Measurements from ENCODE around the gene LTBP3.
A peak's percentile ranks its signal among the peaks of the same experiment; 100 is the strongest.

The LTBP3 gene

DNA sequence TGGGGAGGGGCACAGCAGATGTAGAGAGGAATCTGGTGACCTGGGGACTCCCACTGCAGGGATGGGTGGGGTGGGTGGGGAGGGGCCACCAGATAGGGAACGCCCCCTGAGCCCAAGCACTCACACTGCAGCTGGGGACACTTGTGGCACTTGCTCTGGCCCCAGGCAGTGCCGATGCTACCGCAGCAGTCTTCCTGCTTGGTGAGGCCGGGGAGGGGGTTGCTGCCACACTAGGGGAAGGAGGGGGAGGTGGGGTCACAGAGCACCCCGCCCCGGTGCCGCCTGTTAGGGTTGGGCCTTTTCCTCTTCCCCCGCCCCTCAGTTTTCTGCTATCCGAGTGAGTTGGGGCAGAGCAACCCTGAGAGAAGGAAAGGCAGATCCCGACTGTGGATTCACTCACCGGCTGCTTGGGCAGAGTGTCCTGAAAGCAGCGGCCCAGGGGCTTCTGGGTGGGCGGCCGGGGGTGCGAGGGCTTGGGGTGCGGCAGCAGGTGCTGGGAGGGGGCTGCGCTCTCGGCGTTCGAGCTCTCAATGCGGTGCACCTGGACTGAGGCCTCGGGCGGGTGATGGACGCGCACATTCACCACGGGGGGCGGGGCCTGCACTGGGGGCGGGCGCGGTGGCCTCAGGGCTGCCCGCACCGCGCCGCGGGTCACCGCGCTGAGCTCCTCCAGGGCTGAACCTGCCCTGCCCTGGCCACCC, 4.7 kb downstream of the LTBP3 start:
- DNase-seq: peak; percentile 76

DNA sequence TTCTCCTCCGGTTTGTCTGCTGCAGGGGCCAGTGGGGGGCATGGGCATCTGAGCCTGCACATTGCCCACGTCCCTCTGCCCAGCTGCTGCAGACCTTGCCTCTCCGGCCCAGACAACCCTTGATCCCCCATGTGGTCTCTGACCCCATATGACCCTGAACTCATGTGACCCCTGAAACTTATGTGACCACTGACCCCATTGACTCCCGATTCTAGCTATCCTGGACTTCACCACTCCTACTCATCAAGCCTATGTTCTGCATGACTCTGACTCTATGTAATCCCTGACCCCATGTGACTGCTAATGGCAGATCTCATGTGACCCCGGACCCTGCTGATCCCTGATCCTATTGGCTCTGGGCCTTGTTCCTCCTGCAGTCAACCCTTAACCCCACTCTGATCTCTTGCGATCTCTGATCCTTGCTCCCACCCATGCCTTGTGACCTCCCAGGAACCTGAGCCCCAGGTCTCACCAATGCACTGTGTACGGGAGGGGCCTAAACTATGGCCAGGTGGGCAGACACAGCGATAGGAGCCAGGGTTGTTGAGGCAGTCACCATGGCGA, 5.7 kb downstream of the LTBP3 start:
- no peak for DNase-seq

DNA sequence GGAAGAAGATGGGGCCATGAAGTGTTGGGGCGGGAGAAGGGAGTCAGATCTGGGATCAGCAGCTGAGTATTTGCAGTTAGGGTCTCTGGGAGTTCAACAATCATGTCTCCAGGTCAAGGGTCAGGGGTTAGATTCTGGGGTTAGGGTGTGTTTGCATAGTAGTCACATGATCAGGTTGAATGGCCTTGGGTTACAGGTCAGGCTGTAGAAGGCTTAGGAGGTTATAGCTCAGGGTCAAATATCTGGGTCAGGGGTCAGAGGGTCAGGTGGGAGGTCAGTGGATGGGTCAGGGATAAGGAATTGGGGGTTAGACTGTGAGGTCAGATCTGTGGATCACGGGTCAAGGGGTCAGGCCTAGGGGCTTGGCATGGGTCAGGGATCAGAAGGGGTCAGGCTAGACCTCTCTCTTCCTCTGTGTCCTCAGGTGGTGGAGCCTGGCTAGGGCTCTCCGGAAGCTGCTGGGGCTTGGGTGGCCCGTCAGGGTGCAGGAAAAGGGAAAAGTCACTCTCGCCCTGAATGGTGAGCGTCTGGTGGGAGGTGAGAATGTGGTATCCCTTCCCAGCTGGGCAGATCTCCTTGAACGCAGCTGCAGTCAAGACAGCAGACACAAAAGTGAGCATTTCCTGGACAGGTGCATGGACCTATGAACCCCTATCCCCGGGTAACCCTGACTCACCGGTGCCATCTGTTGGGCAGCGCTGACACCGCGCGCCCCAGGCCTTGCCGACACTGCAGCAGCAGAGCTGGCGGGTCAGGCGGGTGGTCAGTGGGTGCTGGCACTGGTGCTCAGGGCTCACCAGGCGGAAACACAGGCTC, 6.4 kb downstream of the LTBP3 start:
- DNase-seq: peak; percentile 74

DNA sequence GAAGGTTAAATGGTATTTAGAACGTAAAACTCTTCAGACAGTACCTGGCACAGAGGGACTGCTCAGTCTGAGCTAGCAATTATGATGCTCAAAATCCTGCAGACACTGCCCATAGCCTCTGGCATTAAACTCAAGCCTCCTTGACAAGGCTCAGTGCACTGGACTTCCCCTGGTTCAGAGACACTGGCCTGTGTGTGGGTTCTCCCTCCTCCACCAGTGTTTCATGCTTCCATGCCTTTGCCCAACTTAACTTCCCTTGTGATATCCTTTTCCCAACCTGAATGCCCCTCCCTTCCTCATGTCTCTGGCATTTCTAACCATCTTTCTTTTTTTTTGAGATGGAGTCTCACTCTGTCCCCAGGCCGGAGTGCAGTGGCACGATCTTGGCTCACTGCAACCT, 9.1 kb downstream of the LTBP3 start:
- DNase-seq: no peak

DNA sequence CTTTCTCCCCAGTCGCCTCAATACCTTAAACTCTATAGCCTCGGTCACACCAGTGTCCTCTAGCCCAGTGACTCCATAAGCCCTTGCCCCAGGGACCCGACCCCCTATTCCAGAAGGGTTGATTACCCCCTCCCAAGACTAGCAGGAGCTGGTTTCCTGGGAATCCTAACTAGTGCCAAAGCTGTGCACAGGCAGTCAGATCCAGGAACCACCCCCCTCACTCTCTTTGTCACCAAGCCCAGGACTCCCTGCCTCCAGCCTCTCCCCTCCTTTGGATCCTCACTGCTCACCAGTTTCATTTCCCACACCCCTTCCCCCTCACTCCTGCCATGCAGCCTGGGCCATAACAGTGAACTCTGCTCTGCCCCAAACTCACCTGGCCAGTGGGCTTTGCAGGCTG, 9.8 kb downstream of the LTBP3 start:
- no peak for DNase-seq

DNA sequence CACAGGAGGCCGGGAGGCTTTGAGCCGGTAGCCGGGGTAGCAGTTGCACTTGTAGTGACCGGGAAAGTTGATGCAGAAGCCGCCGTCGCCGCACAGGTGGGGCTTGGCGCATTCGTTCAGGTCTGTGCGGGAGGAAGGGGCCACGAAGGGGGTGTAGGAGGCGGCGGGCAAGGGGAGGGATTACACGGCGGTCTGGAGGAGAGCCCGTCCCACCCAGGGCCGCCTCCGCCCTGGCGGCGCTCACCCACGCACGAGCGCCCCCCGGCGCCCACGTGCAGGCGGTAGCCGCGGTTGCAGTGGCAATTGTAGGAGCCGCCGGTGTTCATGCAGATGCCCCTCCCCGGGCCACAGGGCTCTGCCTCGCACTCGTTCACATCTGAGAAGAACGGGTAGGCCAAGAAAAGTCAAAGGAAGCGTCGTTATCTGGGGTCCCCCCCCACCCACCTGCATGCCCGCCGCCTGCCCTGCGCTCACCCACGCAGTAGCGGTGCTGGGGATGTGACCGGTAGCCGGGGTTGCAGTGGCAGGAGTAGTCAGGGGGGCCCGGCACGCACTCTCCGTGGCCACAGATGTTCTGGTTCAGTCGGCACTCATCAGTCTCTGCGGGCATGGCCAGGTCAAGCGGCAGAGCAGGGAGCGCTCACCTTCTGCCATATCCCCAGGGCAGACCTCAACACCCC, 10.6 kb downstream of the LTBP3 start:
- no peak for DNase-seq

DNA sequence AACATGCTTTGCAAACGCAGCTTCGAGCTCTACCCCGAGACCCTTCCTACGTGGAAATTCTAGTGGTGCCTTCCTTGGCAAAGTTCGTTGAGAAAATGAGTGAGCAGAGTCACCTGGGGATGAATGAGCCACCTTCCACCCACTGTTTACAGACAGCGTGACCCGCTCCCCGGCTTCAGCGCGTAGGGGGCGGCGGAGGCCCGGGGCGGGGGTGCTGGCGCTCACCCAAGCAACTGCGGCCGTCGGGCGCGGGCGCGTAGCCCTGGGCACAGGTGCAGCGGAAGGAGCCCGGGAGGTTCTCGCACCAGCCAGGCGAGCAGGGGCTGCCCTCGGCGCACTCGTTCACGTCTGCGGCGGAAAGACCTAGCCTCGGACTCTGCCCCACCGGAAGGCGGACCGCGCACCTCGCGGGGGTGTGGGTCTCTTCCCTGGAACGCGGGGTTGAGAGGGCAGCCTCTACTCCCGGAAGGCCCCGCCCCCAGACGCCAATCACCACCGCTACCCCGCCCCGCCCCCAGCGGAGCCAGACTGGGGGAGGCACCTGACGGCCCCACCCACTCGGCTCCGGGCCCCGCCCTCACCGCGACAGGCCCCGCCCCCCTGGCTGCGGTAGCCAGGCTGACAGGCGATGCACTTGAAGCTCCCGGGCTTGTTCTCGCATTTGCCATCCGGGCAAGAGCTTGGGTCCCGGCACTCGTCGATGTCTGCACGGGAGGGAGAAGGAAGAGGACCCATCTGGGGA, 11.8 kb downstream of the LTBP3 start:
- DNase-seq: peak; percentile 98

DNA sequence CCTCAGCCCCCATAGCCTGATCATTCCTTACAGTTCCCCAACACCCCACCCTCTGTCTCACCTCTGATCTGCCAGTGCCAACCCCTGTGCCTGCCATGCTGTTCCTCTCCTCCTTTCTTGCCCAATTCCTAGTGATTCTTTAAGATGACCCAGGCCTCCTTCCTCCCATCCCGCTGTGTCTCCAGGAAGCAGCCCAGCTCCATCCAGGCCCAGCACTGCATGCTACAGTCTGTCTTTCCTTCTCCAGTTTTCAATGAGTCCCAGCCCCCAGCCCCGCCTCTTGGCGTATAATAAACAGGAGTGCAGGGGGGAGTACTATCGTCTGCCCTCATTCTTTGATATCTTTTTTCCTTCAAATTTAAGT, 12.3 kb downstream of the LTBP3 start:
- DNase-seq: no peak

DNA sequence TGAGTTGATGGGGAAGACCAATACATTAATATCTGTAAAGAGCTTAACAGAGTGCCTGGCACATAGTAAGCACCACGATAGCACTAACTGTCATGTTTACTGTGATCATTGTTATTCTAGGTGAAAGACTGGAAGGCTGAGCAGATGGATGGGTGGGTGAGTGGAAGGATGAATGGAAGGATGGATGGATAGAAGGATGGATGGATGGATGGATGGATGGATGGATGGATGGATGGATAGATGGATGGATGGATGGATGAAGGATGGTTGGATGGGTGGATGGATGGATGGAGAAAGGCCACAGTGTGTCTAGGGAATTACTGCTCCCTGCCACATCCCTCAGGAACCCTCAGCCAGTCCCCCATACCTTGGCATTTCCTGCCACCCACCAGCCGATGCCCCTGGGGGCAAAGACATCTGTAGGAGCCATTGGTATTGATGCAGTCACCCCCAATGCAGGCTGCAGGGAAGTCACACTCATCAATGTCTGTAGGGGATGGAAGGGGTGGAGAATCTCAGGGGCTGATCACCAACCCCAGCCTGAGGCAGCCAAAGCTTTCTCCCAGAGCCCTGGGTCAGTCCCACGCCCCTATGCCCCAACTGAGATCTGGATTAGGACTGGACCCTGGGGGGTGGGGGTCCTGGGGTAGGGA, 15.3 kb downstream of the LTBP3 start:
- no peak for DNase-seq

DNA sequence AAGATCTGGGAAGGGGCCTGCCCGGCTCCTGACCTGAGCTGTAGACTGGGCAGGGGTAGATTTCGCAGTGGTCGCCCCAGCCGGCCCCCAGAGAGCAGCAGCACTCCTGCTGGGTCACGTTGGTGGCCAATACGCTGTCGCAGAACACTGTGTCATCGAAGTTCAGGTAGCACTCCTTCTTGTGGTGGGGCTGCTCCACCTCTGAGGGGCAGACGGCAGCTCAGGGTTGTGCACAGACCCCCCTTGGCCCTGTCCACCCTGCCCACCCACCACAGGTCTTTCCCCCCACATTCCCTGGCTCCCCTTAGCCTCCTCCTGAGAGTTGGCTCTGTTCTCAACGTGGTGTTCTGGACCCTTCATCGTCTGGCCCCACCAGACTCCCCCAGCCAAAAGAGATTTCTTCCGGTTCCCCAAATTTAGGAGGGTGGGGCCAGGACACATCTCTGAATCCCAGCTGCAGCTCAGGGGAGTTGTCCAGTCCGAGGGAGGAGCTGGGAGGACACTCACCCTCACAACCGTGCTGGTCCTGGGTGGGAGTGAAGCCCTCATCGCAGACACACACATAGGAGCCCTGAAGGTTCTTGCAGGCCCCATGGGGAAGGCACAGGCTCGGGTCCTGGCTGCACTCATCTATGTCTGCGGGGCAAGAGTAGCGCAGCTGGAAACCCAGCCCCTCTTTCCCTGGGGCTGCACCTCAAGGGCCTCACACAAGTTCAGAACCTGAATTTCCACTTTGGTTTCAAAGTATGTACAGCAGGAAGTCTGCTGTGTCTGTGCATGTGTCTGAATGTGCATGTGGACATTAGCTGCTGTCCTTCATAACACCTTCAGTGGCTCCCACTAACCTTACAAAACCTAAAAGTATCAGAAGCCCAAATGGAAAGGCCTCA, 16.8 kb downstream of the LTBP3 start:
- no peak for DNase-seq

DNA sequence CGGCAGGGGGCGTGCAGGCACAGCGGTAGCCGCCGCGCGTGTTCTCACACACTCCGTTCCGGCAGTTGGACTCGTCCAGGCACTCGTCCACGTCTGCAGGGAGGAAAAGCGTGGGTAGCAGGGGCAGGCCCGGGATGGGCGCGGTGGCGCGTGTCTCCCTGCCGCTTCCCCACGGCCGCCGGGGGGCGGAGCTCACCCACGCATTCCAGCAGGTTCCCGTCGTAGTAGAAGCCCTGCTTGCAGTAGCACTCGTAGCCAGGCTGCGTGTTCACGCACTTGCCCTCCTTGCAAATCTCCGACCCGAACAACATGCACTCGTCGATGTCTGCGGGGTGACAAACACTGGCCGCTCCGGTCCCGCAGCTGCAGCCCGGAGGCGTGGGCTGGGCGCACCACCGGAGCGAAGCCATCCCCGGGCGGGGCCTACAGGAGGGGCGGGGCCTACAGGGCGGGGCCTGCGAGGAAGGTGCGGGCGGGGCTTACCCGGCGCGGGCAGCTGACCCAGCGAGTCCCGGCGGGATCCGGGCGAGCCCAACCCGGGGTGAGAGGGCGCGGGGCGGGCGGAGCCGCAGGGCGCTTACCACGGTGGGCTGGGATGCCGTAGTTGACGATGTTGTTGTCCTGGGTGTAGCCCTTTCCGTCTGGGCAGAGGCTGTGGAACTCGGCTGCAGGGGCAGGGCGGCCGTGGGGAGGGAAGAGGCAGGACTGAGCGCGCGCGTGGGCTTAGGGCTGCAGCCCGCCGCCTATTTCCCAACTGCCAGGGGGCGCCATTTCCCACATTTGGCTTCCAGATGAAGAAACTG, 17.7 kb downstream of the LTBP3 start:
- peak; percentile 94 for DNase-seq

DNA sequence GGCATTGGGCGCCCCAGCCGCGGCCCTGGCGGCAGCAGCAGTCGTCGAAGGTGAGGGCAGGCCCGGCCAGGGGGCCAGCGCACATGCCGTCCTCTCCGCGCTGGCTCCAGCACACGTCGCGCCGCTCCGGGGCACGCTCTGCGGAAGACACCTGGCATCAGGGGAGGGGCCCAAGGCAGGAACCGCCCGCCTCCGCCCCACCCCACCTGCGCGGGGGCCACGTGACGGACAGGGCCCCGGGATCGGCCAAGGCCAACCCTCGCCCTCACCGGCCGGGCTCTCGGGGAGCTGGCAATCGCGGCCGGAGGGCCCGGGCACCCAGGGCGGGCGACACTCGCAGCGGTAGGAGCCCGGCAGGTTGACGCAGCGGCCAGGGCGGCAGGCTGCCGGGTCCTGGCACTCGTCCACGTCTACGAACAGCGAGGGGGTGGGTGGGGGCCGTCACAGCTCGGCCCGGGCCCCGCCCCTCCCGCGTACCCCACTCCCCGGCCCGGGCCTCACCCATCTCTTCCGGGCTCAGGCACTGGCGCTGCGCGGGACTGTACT, 18.3 kb downstream of the LTBP3 start:
- DNase-seq: no peak

DNA sequence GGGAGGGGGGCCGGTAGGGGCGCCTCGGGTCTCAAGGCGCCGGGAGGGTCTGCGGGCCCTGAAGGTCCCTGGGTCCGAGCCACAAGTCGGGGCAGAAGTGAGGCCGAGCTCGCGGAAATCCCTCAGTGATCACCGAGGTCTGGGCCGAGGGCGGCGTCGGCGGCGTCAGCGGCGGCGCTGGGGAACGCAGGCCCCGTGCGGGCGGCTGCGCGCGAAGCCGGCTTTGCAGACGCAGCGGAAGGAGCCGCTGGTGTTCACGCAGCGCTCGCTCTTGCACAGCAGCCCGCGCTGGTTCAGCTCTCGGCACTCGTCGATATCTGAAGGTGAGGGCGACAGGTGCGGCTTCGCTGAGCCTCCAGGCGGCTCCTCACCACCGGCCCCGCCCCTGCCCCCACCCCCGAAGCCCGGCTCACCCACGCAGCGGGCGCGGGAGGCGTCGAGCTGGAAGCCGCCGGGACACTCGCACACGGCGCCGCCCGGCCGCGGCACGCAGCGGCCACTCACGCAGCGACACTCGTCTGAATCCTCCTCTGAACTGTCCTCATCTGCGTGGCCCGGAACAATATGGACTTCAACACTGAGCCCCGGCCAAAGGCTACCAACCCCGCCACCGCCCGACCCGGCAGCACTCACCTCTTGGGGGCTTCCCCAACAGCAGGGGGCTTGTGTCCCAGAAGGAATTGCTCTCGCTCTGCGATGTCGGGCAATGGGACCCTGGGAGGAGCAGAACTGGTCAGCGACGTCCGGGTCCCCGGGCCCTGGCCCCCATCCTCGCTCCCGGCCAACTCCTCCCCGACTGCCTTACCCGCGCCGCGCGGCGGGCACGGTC, 19.0 kb downstream of the LTBP3 start:
- DNase-seq: no peak

DNA sequence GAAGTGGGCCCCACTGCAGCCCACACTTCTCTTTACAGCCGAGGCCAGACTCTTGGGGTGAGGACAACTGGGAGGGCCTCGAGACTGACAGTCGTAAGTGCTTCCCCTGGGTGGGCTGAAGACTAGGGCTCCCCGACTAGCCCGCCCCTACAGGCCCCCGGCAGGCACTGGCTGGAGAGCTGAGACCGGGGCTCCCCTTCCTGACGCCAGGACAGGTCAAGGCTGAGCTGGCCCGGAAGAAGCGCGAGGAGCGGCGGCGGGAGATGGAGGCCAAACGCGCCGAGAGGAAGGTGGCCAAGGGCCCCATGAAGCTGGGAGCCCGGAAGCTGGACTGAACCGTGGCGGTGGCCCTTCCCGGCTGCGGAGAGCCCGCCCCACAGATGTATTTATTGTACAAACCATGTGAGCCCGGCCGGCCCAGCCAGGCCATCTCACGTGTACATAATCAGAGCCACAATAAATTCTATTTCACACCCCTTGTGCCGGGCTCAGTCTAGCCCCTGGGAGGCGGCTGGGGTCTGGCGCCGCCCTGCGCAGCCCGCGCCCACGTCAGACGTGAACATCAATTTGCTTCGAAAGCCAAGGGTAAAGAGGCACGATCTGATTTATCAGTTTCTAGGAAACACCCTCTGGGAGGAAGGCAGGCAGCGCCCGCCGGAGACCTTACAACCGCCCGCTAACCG, 19.8 kb downstream of the LTBP3 start:
- DNase-seq: no peak

DNA sequence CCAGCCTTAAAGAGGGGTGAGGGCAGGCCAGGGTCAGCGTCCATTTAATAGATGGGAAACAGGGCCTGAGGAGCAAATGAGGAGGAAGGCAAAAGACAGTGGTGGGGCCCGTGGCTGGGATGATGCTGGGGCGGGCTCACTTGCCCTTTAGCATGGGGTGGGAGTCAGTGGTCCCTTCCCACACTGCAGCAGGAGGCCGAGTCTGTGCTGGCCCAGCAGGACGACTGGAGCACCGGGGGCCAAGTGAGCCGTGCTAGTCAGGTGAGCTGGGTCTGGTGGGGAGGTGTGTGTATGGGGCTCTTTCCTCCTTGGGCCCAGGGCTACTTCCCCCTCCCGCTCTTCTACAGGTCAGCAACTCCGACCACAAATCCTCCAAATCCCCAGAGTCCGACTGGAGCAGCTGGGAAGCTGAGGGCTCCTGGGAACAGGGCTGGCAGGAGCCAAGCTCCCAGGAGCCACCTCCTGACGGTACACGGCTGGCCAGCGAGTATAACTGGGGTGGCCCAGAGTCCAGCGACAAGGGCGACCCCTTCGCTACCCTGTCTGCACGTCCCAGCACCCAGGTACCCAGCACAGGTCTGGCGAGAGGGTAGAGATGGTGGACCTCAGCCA, 20.4 kb downstream of the LTBP3 start:
- no peak for DNase-seq

DNA sequence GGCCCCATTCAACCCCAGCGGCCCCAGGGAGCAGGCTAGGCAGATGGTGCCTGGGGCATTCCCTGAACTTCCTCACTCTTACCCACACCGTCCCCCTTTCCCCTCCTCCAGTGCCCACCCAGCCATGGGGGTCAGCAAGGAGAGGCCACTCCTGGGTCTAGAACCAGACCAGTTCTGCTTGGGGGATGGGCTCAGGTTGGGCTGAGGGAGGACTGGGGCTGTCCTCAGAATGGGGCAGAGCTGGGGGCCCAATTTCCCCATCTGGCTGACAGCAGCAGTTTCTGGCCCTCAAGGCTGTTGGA, 20.9 kb downstream of the LTBP3 start:
- DNase-seq: no peak

DNA sequence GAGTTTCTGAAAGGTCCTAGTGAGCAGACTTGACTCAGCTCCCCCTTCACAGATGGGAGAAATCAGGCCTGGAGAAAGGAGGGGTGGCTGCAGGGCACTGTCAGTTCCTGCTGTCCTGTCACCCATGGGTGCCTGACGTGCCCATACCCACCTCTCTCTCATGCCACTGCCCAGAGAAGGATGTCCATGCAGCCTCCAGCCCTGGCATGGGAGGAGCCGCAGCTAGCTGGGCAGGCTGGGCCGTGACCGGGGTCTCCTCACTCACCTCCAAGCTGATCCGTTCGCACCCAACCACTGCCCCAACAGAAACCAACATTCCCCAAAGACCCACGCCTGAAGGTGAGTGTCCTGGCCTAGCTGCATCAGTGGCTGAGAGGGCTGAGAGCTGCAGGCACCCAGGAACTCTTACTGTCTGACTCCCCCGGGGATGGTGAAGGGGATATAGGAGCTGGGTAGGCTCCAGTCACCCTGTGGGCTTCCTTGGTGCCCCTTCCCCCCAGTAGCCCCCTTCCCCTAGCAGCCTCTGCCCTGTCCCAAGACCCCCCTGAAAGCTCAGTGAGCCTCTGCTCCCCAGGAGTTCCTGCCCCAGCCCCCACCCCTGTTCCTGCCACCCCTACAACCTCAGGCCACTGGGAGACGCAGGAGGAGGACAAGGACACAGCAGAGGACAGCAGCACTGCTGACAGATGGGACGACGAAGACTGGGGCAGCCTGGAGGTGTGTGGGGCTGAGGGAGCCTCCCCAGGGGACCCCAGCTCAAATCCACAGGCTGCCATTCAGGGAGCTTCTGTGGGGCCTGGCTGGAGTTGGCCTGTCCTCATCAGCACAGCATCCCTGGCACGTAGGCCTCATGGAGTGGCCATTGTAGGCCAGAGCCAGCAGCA, 21.5 kb downstream of the LTBP3 start:
- DNase-seq: no peak
